DMS153 treated with DMSO at 0.1 percent for 48 hours (cell line): ENCODE results near the gene CBX5.
"Not testable (repeated sequence)": the region's sequence is repeated elsewhere in the genome, so short reads cannot be mapped to it uniquely, and the experiment has no call there.

Experiments used
- DNase-seq: peaks from one replicate; lab custom pipeline; 2025; ENCODE audit not compliant: unreplicated experiment; lab: John Stamatoyannopoulos, UW

The CBX5 gene

GRCh38 chr12:54227927-54228326 is 52.0 kb downstream of the CBX5 start:
- DNase-seq = not testable (repeated sequence)

DNA sequence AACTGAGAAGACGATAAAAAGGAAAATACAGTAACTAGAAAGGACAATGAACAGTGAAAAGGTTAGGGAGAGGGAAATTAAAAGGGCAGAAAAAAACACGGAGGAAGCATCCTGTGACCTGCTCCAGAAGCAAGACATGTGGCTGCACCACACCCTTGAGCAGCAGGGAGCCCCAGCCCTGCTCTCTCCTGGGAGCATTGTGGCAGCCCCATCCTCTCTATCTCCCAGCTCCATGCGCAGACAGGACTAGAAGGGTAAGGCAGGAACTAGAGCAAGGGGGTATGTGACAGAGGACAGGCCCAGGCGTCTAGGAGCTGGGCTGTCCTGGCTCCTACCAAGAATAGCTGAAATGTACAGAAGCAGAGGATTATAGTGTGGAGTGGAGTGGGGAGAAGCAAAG is 52.5 kb downstream of the CBX5 start:
- DNase-seq = no peak

DNA sequence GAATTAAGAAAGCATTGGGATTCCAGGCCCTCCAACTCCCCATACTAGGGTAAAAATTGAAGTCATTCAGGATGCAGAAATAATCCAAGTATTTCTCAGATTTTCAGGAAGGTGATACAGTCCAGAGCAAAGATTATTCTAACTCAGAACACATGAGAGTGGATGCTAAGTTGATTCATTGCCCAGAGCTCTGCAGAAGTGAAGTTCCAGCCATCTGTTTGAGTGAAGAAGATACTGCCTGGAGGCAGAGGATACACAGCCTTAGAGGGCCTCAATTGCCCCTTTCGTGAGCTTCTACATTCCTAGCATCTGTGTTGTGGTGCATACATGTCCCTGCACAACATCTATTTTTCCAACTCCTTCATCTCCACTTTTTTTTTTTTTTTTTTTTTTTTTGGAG is 54.3 kb downstream of the CBX5 start:
- DNase-seq = no peak

DNA sequence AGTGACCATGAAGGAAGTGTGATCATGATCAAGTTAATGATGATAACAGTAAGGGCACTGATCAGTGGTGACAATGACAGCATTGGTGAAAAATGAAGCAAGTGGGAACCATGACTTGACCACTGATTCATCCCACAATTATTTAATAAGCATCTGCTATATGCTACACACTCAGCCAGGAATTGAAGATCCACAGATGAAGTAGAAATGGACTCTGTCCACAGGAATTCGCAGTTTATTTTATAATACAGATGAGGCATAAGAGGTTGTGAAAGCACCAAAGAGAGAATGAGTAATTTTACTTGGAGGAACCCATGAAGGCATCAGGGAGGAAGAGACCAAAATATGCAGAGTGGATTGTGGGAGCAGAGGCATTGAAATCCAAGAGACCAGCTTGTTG is 57.3 kb downstream of the CBX5 start:
- no peak for DNase-seq

DNA sequence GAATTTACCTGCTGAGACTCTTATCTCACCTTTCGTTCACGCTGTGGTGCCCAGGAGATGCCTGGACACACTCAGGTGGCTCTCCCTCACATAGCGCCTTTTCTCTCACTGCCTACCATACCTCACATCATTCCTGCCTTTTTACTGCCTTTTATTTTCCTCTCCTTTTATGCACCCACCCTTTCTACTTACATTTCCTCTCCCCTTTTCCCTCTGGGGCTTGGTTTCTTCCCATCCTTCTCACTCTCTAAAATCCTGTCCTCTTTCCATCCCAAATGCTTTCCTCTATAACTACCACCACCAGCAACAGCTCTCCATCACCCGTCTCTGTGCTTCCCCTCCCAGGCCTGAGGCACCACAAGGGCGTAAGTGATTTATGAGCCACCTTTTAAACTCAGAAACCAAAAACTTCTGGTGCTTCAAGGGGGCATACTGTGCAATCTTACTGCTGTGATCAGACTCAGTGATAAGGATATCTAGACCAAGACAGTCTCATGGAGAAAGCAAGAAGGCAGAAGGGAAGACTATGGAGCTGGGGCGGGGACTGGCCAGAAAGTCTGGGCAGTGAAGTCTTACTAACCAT is 58.4 kb downstream of the CBX5 start:
- no peak for DNase-seq

DNA sequence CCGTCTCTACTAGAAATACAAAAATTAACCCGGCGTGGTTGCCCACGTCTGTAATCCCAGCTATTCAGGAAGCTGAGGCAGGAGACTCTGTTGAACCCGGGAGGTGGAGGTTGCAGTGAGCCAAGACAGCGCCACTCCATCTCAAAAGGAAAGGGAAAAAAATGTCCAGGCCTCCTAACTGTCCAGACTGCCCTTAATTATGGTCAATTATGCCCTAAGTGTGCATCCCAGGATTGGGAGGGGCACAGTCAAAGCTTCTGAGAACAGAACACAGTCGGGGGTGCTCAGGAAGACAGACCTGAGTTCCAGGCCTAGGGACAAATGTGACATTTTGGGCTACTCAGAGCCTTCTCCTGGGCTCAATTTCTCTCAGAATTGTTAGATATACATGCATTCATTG is 59.4 kb downstream of the CBX5 start:
- DNase-seq = no peak

DNA sequence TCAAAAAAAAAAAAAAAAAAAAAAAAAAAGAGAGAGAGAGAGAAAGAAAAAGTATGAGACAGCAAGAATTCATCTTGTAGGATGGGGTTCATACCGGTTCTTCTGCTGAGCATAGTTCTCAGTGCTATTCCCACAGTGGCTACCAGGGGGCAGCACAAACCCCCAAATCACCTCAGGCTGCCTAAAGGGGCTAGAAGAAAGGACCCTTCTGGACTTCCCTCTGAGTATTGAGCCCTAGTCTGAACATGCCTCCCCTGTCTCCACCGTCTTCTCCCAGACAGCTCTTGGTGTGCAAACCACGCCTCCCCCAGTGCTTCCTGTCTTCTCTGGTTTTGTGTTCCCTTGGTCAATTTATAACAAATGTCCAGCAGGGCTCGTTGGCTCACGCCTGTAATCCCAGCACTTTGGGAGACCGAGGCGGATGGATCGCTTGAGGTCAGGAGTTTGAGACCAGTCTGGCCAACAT is 59.8 kb downstream of the CBX5 start:
- DNase-seq = peak; percentile 27

- DNase-seq = no peak
These were observed 62.1 kb downstream of the CBX5 start for GRCh38 chr12:54217774-54218241.

DNA sequence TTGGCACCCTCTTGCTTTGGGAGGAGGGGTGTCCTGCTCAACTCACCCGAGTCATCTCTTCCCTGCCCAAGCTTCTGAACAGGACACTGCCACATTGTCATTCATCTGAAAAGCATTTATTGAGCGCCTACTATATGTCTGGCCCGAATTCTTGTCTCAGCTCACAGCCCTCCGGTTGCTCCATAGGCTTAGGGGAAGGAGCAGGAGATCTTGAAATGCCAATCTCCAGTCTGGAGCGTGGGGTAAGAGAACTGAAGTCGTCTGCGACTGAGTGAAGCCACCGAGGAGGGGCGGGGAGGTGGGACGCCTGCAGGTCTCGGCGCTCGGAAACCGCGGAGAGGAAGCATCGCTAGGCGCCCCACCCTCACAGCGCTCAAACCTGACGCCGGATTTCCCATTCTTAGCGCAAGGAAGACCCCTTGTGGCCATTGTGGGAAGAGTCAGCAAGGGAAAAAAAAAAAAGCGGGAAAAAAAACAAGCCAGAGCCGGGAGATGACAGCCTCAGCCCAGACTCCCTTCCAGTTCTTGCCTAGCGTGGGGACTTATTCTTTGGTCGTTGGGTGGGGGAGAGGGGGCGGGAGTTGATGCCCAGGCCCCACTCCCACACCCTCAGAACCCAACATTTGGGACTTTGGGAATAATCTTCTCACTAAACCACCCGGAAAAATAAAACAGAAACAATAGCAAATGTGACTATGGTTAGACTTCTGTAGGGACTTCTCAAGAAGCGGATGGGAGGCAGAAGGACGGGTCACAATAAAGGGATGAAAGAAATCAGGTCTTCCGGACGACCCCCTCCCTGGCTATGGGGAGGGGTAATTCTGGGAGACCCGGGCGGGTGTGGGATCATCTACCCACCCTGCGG is 62.9 kb downstream of the CBX5 start:
- DNase-seq = peak; percentile 74

- no peak for DNase-seq
These were observed 63.7 kb downstream of the CBX5 start for GRCh38 chr12:54215989-54216796.

GRCh38 chr12:54214553-54215406 is 65.1 kb downstream of the CBX5 start:
- peak; percentile 90 for DNase-seq

DNA sequence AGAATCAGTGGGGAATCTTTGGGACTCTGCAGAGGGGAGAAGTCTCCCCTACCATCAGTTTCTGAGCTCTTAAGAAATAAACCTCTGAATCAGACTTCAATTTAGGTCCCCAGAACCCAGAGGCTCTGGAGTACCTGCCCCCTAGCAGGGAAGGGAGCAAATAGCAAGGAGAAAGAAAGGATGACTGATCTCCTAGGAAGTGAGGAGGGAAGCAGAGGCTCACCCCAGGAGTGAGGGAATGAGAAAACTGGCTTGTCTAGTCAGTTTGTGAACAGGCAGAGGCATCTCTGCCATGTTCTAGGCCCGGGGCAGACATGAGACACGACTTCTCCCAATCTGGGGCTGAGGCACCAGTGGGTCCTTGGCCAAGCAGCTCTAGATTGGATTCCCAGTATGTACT is 66.8 kb downstream of the CBX5 start:
- no peak for DNase-seq

- no peak for DNase-seq
These were observed 68.0 kb downstream of the CBX5 start for GRCh38 chr12:54211920-54212319.

DNA sequence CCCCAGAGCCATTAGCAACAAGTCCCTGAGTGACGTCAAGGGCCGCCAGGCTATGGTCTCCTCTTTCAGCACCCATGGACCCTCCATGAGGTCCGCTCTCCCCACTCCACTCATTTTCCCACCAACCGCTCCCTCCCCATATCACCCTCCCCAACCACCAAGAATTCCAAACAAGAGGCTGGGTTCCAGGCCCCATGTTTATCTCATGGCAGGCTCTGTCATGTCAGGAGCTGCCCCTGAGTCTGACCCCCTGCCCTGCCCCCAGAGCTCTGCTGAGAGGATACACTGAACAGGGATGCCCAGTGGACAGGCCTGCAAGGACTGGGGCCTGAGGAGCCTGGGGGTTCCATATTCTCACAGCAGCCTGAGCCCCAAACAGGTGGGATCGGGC is 69.5 kb downstream of the CBX5 start:
- DNase-seq = no peak

GRCh38 chr12:54208591-54208990 is 71.3 kb downstream of the CBX5 start:
- DNase-seq = no peak

- DNase-seq = peak; percentile 50
These were observed 72.2 kb downstream of the CBX5 start for GRCh38 chr12:54207539-54208294.

GRCh38 chr12:54206791-54207190 is 73.1 kb downstream of the CBX5 start:
- no peak for DNase-seq

GRCh38 chr12:54204316-54204715 is 75.6 kb downstream of the CBX5 start:
- no peak for DNase-seq

DNA sequence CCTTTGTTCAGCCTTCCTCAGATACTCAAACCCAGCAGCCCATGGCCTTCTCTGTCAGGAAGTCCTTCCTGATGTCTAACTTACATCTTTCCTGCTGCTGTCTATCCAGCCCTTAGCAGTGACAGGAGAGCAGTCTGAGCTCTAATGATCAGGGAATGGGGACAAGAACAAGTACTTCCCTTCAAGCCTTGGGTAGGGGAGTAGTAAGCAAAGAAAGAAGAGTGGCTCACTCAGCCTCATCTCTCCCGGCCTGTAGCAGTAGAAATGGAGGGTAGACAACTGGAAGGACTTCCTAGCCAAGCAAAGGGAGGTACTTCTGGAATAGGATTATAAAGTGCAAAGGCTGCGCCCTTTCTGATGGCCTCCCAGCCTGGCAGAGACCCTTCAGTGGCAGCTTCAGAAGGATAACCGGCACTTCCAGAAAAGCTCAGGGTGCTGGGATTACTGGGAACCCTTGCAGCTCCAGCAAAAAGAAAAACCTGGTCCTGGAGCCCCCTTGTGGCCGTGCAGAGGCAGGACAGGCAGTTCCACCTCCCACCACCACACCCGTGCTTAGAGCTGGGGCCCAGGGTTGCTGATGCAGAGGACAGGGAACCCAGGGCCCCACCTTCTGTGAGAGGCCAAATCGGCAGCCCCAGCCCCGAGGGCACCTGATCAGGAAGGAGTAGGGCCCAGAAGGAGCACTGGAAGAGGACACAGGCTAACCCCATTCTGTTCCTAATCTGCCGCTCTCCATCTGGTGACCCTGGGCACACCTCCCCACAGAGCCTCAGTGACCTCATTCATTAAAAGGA is 78.7 kb downstream of the CBX5 start:
- DNase-seq = peak; percentile 65
